GM20000 (cell line): Measurements from ENCODE around the gene CYP4F8.

Source experiments
- DNase-seq: peaks from one replicate; pipeline ENCODE4 v3.0.0; 2012; ENCODE audit warnings: low spot score
- CTCF ChIP-seq: IDR thresholded peaks from 2 replicates; pipeline ENCODE4 v1.5.1; 2012; ENCODE audit warnings: mild to moderate bottlenecking, control low read depth; ENCODE audit errors: extremely low read depth, missing control alignments

CYP4F8 gene

GRCh38 chr19:15614507-15615379 is at the start of gene CYP4F8:
Gene CYP4F8 (plus strand): TSS chr19:15615218. CDS start chr19:15615617, 399 bp downstream.
- no peak for DNase-seq
- TF ChIP-seq CTCF = no peak

GRCh38 chr19:15570420-15570819 is 44.6 kb upstream of the CYP4F8 start:
- DNase-seq = no peak
- no peak for TF ChIP-seq CTCF

GRCh38 chr19:15575406-15575805 is 39.6 kb upstream of the CYP4F8 start:
- TF ChIP-seq CTCF = no peak
- no peak for DNase-seq

GRCh38 chr19:15576526-15577156 is 38.4 kb upstream of the CYP4F8 start:
- no peak for TF ChIP-seq CTCF
- no peak for DNase-seq

- TF ChIP-seq CTCF = no peak
- no peak for DNase-seq
These were observed 37.7 kb upstream of the CYP4F8 start for GRCh38 chr19:15577184-15577771.

- DNase-seq = no peak
- no peak for TF ChIP-seq CTCF
These were observed 31.7 kb upstream of the CYP4F8 start for GRCh38 chr19:15583346-15583745.

GRCh38 chr19:15584095-15584494 is 30.9 kb upstream of the CYP4F8 start:
- no peak for DNase-seq
- TF ChIP-seq CTCF = no peak
